Liver (tissue), 3 donors: ENCODE data around the gene CTSA.

Experiments used
- CTCF ChIP-seq: fragments of 150-350 bp; IDR thresholded peaks from 2 replicates; pipeline ENCODE4 v1.5.1; 2017; ENCODE audit warnings: improper control_type of control experiment, low read depth, low read length; ENCODE audit not compliant: missing input control
- EGR1 ChIP-seq, 2 donors: IDR thresholded peaks; 2 replicates each; pipeline ENCODE4 v1.6.1; 2016 to 2018; ENCODE audit warnings: antibody characterized with exemption in 2 of 2, low read depth in 2 of 2
- HNF4A ChIP-seq, 2 donors: conservative IDR thresholded peaks; 2 replicates each; pipeline ENCODE4 v1.6.1; 2016; ENCODE audit warnings: antibody characterized with exemption in 2 of 2, mild to moderate bottlenecking in 2 of 2
- JUND ChIP-seq, 2 donors: IDR thresholded peaks; 2 replicates each; pipeline ENCODE4 v1.6.1; 2016; ENCODE audit warnings: antibody characterized with exemption in 2 of 2
- MAX ChIP-seq: IDR thresholded peaks from 2 replicates; pipeline ENCODE4 v1.6.1; 2016; ENCODE audit warnings: antibody characterized with exemption
- RAD21 ChIP-seq, 2 donors: IDR thresholded peaks; 2 replicates each; pipeline ENCODE4 v1.6.1; 2016; ENCODE audit warnings: antibody characterized with exemption in 2 of 2, mild to moderate bottlenecking in 2 of 2
- REST ChIP-seq: IDR thresholded peaks from 2 replicates; pipeline ENCODE4 v1.6.1; 2016; ENCODE audit warnings: antibody characterized with exemption, mild to moderate bottlenecking
- TAF1 ChIP-seq: conservative IDR thresholded peaks from 2 replicates; pipeline ENCODE4 v1.6.1; 2016; ENCODE audit warnings: antibody characterized with exemption, mild to moderate bottlenecking
- YY1 ChIP-seq: IDR thresholded peaks from 2 replicates; pipeline ENCODE4 v1.6.1; 2016; ENCODE audit warnings: antibody characterized with exemption, mild to moderate bottlenecking
- donor health status: healthy.
- donor health status: healthy.

- TF ChIP-seq TAF1 (no peak), CTCF (no peak), EGR1 (IDR thresholded peaks at IDR 0.05; ENCODE audit: low read depth in 2 of 2) (no peak), HNF4A (conservative IDR thresholded peaks at IDR 0.05) (no peak), YY1 (no peak), RAD21 (IDR thresholded peaks at IDR 0.05) (no peak), REST (no peak), JUND (IDR thresholded peaks at IDR 0.05) (no peak), MAX (no peak)
Measured at GRCh38 chr20:45883100-45883469, 8.1 kb upstream of the CTSA start.
